H1 (cell line): ENCODE measurements around the gene COL25A1. TPM values are rescaled to one million over a fixed set of nuclear protein-coding genes. Genes with fewer than 3 reads are reported as not detected.

Source experiments
- ASH2L ChIP-seq: fragments of 200-600, 300-600 bp; sonication (generic); IDR thresholded peaks from one replicate; pipeline ENCODE4 v1.7.1; 2017; ENCODE audit warnings: low read length
- CTBP2 ChIP-seq: IDR thresholded peaks from 2 replicates; pipeline ENCODE4 v1.7.0; 2011; ENCODE audit warnings: borderline replicate concordance, mild to moderate bottlenecking, moderate library complexity, mixed read lengths, low read length; ENCODE audit not compliant: insufficient read depth, insufficient read length
- JUN ChIP-seq: IDR thresholded peaks from 2 replicates; pipeline ENCODE4 v1.6.1; 2011; ENCODE audit warnings: low read depth, mild to moderate bottlenecking, improper control_type of control experiment, low read length
- POLR2A ChIP-seq, 2 experiments: IDR thresholded peaks; 1 replicate in 1 of 2; 2 replicates in 1 of 2; pipeline ENCODE4 v1.6.1; 2011; ENCODE audit warnings: low read depth in 2 of 2, low read length in 2 of 2, mild to moderate bottlenecking in 2 of 2; ENCODE audit errors: control extremely low read depth in 1 of 2
- RFX5 ChIP-seq: IDR thresholded peaks from 2 replicates; pipeline ENCODE4 v1.6.1; 2011; ENCODE audit warnings: low read depth, low read length, improper control_type of control experiment, borderline replicate concordance
- polyA plus RNA-seq, 7 experiments: library from polyadenylated mRNA; depleted of rRNA in 3 of 7; stranded (reverse) in 5 of 7; unstranded in 2 of 7; fragments of >200 nt in 5 of 7; fragments of 200-250 nt in 2 of 7; gene quantifications; 1 replicate in 5 of 7; 2 replicates in 1 of 7; 4 replicates in 1 of 7; pipeline versions ENCODE4 v1.2.1 to v1.2.3, GENCODE V29; 2011 to 2013; ENCODE audit warnings: missing spikeins in 2 of 7, mixed read lengths in 2 of 7
- total RNA-seq: library from RNA; stranded (reverse); fragmentation: NEBNext Ultra II Directional; extraction: Animal tissue kit (Norgen Biotek cat#: 25700); gene quantifications from 2 replicates; pipeline ENCODE4 v1.2.1, GENCODE V29; 2021
- TF ChIP-seq, protein P1 (sequence below): IDR thresholded peaks from 2 replicates; pipeline ENCODE4 v1.6.1; 2011; ENCODE audit warnings: low read depth, mild to moderate bottlenecking, low read length; ENCODE audit not compliant: insufficient read depth
- TF ChIP-seq, protein P2 (sequence below), 3 experiments: IDR thresholded peaks; 1 replicate in 2 of 3; 2 replicates in 1 of 3; pipeline versions ENCODE4 v1.5.1 to v1.6.1; 2011; ENCODE audit warnings: low read length in 3 of 3, mild to moderate bottlenecking in 3 of 3, inconsistent platforms in 2 of 3, low read depth in 1 of 3, moderate library complexity in 1 of 3; ENCODE audit not compliant: insufficient read depth in 1 of 3; ENCODE audit errors: control extremely low read depth in 1 of 3

COL25A1 gene
- total and polyA plus RNA-seq, 2 of the 8 experiments (the other 6 are each of a cell fraction or from before 2014, with no cell fraction given), result 1.1 to 8.3 TPM

GRCh38 chr4:109231331-109231730, 71.1 kb downstream of the COL25A1 start (continued):
- TF ChIP-seq, protein P1, sequence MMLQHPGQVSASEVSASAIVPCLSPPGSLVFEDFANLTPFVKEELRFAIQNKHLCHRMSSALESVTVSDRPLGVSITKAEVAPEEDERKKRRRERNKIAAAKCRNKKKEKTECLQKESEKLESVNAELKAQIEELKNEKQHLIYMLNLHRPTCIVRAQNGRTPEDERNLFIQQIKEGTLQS, result no peak
- TF ChIP-seq POLR2A (IDR thresholded peaks at IDR 0.05; ENCODE audit: control extremely low read depth in 1 of 2, low read depth in 2 of 2, low read length in 2 of 2) (no peak), JUN (no peak), CTBP2 (no peak), RFX5 (no peak), ASH2L (no peak)
- TF ChIP-seq, protein P2, sequence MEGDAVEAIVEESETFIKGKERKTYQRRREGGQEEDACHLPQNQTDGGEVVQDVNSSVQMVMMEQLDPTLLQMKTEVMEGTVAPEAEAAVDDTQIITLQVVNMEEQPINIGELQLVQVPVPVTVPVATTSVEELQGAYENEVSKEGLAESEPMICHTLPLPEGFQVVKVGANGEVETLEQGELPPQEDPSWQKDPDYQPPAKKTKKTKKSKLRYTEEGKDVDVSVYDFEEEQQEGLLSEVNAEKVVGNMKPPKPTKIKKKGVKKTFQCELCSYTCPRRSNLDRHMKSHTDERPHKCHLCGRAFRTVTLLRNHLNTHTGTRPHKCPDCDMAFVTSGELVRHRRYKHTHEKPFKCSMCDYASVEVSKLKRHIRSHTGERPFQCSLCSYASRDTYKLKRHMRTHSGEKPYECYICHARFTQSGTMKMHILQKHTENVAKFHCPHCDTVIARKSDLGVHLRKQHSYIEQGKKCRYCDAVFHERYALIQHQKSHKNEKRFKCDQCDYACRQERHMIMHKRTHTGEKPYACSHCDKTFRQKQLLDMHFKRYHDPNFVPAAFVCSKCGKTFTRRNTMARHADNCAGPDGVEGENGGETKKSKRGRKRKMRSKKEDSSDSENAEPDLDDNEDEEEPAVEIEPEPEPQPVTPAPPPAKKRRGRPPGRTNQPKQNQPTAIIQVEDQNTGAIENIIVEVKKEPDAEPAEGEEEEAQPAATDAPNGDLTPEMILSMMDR (IDR thresholded peaks at IDR 0.05; ENCODE audit: control extremely low read depth in 1 of 3, insufficient read depth in 1 of 3, low read depth in 1 of 3, low read length in 3 of 3), result no peak
- TF ChIP-seq, all 59 proteins: peak for 0
